GDM1 (cell line): ENCODE results near the gene MEGF6.
A peak's percentile ranks its signal among the peaks of the same experiment; 100 is the strongest.

Source experiments
- DNase-seq: peaks from one replicate; lab custom pipeline; 2025; lab: John Stamatoyannopoulos, UW

MEGF6 gene

DNA sequence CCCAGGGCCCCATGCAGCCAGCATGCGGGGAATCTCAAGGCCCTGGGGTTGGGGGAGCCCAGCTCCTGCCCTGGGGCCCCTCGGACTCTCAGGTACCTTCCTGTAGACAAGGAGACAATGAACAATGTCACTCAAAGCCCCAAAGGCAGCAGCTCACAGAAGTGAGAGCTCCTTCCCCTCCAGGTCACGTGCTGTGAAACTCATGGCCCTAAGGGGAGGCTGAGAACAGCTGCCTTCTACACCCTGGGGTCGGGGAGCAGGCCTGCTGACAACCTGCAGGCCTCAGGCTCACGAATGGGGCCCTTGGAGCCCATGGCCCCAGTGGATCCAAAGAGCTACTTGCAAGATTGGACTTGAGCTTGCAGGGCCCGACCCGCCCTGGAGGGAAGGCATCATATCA, 3.2 kb downstream of the MEGF6 start:
- DNase-seq: no peak

DNA sequence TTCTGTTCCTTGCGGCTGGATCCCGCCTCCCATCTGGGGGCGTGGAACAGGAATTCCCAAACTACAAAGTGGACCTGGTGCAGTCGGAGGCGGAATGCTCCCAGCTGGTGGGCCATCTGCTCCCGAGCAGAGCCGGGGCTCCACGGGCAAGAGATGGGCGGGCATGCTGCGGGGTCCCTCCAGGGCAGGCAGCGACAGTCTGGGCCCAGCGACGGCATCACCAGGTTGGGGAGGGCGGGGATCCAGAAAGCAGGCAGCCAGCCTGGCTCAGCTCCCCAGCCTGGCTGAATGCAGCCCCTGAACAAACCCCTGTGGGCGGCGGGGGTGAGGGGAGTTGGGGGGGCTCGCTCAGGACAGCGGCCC, 3.6 kb downstream of the MEGF6 start:
- no peak for DNase-seq

DNA sequence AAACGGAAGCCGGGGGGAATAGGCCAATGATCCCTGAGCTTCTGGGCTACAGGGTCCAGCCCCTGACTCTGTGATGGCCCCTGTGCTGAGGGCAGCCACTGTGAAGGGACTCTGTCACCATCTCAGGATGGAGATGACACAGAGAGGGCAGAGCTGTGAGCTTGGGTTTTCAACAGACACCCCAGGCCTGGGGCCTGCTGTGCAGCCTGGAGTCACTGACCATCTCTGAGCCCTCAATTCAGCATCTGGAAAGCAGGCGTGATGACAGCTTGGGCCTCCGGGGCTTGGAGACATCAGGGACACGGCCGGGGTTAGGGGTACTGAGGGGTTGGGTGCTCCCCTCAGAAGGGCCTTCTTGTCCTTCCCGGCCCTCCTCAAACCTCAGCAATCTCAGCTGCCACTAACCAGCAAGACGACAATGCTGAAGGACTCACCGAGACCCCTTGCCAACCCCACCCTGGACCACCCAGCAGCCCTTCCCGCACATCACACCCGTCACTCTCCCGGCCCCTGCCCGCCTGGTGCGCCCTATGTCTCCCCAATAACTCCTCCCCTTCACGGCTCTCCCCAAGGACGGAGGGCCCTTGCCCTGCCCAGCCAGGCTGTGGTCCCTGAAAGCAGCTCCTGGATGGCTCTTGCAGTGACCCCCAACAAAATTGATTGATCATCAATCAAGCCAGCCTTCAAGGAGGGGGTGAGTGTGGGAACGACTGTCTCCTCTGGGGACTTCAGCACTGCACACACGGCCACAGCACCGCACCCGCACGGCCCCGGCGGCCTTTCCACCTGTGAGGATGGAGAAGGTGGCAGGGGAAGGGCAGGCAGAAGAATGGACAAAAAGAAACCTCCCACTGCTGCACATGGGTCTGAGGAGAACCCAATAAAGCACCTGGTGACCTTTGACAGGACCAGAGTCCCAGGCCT, 4.3 kb downstream of the MEGF6 start:
- DNase-seq: no peak

DNA sequence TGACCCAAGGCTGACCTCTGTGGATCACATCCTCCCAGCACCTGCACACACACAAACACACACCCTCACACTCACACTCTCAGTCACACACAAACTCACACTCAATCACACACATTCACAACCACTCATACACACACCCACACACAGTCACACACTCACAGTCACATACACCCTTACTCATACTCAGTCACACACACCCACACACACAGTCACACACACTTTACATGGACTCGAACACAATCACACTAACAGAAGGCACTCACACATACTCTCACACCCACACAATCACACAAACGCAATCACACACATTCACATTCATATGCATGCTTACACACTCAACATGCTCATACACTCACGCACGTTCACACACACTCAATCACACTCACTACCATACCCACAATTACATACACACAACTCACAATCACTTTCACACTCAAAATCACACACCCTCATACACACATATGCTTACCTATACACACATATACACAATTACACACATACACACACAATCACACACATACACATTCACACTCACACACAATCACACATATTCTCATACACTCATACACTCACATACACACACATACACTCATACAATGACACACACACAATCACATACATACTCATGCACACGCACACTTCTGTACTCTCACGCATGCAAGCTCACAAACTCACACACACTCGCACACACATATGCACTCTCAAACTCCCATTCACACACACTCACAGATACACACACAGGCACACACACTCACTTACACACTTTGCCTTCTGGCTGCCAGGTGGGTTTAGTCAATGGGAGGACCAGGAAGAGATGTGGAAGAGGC, 6.1 kb downstream of the MEGF6 start:
- no peak for DNase-seq

DNA sequence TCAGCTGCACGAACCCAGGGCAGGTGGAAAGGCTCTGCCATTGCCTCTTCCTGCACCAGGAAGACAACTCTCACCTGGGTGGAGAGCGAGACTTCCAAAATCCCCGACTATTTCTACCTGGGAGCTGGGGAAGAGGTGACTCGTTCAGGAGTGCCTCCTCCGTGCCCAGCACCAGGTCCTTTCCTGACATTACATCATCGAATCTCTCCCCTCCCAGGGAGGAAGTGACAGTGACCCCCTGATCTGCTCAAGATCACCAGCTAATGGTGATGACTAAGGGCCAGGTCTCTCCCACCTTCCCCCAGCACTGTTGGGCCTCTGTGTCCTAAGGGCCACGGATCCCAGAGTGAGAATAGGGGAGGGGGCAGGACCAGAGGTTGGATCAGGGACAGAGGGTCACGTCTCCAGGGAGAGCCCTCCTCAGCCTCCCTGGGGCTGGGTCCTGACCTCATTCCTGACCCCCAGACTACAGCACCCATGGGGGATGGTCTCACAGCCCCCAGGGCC, 6.8 kb downstream of the MEGF6 start:
- DNase-seq: no peak

DNA sequence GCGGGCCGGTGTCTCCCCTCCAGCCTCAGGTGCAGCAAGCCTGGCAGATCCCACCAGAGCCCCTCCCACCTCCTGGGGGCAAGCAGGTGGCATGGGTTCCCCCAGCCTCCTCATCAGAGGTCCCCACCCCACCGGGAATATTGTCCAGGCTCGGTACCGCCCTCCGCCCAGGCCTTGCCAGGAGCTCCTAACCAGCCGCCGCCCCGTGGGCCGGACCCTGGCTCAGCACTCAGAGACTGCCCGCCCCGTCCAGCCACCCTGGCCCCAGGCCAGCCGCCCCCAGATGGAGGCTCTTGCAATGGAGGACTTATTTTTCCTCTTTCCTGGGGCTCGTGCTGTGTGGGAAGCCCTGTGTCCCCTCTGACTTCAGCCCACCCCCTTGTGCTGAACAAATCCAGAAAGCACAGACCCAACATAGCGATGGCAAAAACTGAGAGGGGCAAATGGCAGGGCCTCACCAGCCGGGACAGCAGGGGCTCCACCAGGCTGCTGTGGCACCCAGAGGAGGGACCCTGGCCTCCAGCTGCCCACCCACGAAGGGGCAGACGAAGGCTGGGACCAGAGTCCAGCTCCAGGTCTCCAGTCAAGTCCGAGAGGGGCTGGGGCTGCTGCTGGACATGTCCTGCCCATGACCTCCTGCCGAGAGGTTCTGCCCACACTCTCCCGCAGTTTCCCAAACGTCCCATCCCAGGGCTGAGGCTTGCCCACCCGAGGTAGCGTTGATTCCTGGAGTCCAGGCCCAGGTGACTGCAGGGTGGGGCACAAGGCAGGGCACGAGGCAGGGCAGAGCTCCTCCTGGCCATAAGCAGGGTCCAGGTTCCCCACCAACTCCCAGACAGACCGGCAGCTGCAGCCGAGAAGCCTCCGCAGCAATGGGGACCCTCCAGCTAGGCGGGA, 7.5 kb downstream of the MEGF6 start:
- DNase-seq: no peak

DNA sequence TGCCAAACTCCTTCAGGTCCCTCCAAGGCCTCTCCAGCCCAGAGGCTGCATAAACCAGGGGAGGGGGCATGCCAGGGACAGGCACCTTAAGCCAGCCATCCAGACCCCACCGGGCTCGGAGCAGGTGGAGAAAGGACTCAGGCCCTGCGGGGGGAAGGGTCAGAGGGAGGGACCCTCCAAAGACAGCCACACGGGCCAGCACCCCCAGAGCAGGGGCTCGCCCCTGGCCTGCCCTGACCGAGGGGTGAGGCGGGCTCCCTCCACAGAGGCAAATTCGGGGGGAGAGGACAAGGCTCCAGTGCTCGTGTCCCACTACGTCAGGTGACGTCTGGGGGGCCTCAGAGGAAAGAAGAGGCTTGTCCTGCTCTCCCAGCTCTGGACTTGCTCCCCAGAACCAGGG, 8.2 kb downstream of the MEGF6 start:
- DNase-seq: no peak

DNA sequence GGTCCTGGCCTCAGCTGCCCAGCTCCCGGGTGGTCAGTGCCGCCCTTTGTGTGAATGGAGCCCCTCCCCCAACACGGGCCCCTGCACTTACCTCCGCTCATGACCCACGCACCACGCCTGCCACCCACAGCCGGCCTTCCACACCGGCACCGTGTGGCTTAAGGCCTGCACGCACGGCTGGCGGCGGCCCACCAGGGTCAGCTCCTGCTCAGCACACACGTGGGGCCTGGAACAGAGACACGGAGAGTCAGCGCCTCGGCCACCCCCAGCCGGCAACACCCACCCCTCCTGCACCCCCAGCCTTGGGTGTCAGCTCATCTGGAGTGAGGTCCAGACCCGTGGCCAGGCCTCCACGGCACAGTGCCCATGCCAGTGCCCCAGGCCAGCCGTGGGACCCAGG, 8.9 kb downstream of the MEGF6 start:
- no peak for DNase-seq

DNA sequence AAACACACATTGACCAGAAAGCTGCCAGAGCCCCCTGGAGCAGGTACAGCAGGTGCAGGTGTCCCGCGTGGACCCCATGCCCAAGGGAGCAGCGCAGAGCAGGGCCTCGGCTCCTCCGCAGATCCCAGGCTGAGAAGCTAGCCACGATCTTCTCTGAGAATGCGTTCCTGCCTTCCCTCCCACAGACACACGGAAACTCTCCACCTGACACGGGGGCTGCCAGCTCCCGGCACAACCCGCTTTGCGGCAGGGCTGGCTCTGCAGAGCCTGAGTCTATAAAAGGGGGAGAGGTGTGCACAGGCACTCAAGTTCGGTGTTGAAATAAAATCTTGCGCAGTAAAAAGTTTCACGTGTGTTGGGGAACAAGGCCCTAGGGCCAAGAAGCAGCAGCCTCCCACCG, 9.6 kb downstream of the MEGF6 start:
- no peak for DNase-seq

DNA sequence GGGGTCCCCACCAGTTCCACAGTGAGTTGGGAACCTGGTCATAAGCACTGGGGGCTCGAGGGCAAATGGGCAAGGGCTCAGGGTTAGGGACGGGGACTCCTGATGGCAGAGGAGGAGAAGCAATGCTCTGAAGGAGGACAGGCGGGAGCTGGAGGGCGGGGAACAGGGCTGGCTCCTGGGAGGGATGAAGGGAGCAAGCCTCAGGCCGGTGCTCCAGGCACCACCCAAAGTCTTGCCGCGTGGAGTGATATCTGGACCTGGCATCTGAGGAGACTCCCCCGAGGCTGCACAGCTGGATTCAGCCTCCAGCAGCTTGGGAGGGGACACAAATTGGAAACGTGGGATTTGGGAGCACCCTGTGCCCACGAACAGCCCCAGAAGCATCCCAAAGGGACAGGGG, 11.0 kb downstream of the MEGF6 start:
- no peak for DNase-seq

DNA sequence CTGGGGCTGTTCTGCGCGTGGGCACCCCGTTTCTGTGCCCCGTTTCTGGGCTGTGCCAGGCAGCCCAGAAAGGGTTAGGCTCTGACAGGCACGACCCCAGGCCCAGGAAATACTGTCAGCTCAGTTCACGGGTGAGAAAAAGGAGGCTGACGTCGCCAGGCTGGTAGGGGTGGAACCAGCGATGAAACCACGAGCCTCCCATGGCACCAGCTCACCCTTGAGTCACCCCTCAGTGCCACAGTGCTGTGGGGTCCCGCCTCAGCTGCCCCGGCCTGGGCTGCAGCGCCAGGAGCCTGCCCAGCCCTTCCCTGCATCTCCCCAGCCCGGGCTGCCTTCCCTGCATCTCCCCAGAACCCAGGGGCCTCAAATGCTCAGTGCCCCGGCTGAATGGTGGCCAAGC, 11.5 kb downstream of the MEGF6 start:
- no peak for DNase-seq

DNA sequence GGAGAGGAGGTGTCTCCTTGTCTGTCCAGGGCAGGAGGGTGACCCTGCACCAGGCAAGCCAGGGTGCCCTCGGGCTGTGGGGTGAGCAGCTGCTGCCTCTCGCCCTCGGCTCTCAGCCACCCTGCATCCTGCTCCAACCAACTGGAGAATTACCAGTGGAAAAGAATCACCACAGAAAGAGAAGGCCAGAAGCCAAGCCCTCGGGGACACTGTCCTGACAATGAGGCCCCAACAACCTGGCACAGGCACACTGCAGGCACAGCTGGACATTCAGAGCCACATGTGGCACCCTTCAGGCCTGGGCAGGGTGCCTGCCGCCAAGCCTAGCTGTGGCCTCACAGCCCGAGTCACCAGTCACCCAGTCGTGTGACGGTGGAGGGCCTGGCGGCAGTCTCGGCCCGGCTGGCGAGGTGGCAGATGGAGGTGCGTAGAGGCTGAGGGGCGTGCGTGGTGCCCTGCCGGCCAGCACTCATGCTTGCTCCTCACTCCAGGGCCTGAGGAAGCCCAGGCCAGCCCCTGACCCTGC, 12.0 kb downstream of the MEGF6 start:
- DNase-seq: no peak

DNA sequence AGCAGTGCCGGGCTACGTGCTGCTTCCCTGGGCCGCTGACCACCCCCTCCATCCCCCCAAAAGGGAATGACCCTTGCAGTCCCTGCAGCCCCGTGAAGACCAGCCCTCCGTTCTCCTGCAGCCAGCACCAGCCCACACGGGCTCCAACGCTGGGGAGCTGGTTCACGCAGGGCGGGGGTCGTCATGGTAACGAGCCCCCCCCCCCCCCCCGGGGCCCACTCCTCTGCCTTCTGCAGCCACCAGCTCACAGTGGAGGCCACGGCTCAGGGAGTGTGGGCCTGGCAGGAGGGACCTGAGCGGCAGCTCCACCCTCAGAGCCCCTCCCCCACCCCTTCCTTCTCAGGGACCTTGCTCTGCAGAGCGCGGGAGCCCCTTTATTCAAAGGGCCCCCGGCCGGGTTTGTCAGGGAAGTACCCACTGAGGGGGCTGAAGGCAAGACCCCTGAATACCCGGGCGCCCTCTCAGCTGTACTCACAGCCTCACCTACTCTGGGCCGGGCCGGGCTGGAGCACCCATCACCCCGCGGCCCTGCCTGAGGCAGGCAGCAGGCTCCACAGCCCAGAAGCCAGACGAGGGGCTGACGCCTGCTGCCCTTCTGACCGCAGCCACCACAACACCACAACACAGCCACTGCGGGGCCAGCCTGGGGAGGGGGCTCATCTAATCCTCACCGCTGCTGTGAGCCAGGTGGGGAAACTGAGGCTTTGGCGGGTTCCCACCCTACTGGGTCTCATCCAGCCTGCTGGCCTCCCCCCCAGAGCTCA, 12.6 kb downstream of the MEGF6 start:
- no peak for DNase-seq

DNA sequence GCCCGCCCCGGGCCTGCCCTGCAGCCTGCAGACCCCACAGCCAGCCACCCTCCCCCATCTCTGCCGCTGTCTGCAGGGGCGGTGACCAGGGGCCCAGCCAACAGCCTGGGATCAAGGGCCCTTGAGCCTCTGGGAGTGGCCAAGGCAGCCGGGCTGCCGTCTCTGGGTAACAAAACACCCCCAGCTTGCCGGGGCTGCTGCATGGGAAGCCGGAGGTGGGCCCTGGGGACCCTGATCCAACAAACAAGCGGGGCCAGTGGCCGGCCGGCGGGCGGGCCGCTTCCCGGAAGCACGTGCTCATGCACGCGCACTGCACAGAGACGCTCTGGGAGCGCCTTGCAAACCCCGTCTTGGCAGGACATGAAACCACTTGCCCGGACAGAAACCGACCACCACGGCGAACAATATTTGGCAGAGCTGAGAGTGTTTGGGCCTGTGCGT, 13.2 kb downstream of the MEGF6 start:
- DNase-seq: no peak

DNA sequence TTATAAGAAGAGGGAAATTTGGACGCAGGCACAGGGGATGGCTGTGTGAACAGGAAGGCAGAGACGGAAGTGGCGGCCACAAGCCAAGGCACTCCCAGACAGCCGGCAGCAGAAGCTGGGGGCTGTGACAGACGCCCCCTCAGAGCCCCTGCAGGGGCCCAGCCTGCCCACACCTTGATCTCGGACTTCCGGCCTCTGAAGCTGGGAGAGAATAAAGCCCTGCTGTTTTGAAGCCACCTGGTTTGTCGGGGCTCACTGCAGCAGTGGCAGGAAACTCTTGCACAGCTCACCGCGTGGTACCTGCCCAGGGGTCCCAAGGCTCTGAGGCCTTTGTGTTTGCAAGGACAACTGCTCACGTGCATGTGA, 13.7 kb downstream of the MEGF6 start:
- peak; percentile 53 for DNase-seq

DNA sequence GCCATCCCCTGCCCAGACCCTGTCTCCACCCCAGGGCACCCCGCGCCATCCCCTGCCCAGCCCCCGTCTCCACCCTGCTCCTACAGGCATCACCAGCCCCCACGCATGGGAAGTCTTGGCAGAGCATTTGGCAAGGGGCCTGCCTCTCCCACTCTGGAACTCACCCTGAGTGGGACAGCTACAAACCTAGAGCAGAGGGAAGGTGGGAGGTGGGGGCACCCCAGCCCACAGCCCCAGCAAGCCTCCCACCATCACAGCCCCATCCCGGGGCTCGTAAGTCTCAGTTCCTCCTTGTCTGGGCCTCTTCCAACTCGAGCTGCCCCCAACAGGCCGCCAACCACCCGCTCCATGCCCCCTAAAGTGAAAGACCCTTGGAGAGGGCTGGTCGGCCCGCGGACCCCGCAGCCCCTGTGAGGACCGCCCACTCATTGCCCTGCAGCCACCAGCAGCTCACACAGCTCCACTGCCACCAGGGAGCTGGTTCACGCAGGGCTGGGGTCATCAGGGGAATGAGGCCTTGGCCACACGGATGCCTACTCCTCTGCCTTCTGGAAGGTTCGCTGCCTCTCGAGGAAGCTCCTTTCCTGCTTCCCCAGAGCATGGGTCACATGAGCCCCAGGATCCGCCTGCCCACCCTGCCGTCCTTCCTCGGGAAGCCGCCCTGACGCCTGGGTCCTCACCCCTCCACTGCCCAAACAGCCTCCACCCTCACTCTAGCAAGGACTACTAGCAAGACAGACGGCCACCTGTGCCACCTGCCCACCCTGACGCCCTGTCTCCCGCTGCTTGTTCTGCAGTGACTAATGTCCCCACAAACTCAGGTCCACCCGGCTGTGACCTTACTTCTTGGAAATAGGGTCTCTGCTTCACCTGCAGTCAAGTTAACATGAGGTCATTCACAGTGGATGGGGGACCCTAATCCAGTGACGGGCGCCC, 14.4 kb downstream of the MEGF6 start:
- DNase-seq: no peak

DNA sequence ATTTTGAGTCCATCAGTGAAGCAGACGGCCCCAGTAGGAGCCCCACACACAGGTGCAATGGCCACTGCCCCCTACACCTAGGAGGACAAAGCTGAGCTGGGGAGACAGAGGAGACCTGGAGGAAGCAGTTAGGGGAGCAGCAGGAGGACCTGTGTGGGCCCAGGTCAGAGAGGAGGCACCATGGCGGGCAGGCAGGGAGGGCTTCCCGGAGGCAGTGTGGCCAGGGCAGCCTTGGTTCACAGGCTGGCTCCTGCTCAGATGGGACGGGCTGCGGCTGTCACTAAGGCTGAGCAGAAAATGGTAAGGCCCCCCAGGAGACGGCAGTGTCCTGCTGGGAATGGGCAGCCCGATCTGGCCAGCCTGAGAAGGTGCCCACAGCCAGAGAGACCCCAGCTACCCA, 15.4 kb downstream of the MEGF6 start:
- no peak for DNase-seq

DNA sequence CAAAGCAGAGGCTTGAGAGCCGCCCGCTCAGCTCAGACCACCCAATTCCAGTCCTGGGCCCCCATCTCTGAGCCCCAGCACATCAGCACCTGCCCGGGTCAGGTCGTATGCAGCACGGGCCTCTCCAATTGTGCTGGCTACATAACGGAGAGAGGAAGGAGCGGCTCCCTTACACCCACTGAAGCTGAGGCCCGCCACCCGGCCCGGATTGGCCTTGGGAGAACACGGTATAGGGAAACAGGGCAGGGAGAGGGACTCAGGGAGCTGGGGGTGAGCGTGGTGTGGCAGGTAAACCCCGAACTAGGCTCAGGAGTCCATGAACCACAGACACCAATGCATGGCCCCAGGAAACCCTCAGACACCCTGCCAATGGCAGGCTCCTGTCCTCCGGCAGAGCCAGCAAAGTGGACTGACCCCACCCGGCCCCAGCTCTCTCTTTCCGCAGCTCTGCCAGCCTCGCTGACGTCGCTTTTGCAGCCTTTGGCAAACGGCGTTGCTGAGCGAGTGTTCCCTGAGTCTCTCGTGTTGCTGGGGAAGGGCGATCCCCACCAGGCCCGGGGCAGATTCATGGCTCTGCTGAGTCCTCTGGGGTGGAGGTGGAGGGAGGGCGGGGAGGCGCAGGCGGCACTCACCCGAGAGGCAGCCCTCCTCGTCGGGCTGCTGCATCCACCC, 16.5 kb downstream of the MEGF6 start:
- no peak for DNase-seq

DNA sequence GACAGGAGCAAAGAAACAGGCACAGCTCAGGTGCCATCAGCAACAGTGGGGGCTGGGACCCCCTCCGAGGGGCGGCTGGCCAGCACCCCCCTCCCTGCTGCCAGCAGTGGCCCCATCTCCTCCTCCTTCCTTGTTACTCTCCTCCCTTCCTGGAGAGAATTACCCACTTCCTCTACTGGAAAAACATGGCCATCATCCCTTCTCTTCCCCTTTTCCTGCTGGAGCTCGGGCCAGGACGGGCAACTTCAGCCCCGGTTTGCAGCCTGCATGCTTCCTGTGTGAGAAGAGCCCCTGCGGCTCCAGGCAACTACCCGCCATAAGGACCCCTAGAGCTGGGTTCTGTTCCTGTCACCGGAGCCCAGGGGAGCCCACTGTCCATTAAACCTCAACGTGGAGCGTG, 17.6 kb downstream of the MEGF6 start:
- no peak for DNase-seq
